Fibroblast of upper back skin (primary cell): ENCODE data around the gene LTBR.

Experiments used
- DNase-seq: peaks from one replicate; pipeline ENCODE4 v3.0.0-alpha.2; 2013

The LTBR gene

GRCh38 chr12:6384499-6385436, 806 bp downstream of the LTBR start:
- DNase-seq: no peak

- DNase-seq: no peak
Measured at GRCh38 chr12:6386038-6386437, 2.1 kb downstream of the LTBR start.

- no peak for DNase-seq
Measured at GRCh38 chr12:6386491-6386890, 2.5 kb downstream of the LTBR start.

- no peak for DNase-seq
Measured at GRCh38 chr12:6387541-6387940, 3.6 kb downstream of the LTBR start.

- no peak for DNase-seq
Measured at GRCh38 chr12:6390084-6390799, 6.3 kb downstream of the LTBR start.

GRCh38 chr12:6391013-6391412, 7.1 kb downstream of the LTBR start:
- DNase-seq: no peak

GRCh38 chr12:6392504-6392903, 8.5 kb downstream of the LTBR start:
- no peak for DNase-seq

GRCh38 chr12:6393109-6393508, 9.1 kb downstream of the LTBR start:
- DNase-seq: no peak

GRCh38 chr12:6394398-6394797, 10.4 kb downstream of the LTBR start:
- no peak for DNase-seq

- DNase-seq: no peak
Measured at GRCh38 chr12:6396031-6396430, 12.1 kb downstream of the LTBR start.

- DNase-seq: no peak
Measured at GRCh38 chr12:6399884-6400644, 16.1 kb downstream of the LTBR start.

GRCh38 chr12:6404390-6404789, 20.4 kb downstream of the LTBR start:
- DNase-seq: no peak

GRCh38 chr12:6405963-6406362, 22.0 kb downstream of the LTBR start:
- DNase-seq: no peak

- DNase-seq: no peak
Measured at GRCh38 chr12:6407236-6407954, 23.4 kb downstream of the LTBR start.

GRCh38 chr12:6416596-6416995, 32.6 kb downstream of the LTBR start:
- DNase-seq: no peak

- DNase-seq: no peak
Measured at GRCh38 chr12:6418796-6419195, 34.8 kb downstream of the LTBR start.

- no peak for DNase-seq
Measured at GRCh38 chr12:6420364-6420763, 36.4 kb downstream of the LTBR start.

GRCh38 chr12:6423267-6424007, 39.5 kb downstream of the LTBR start:
- DNase-seq: peak; percentile 91

- DNase-seq: no peak
Measured at GRCh38 chr12:6424008-6424347, 40.0 kb downstream of the LTBR start.

- DNase-seq: no peak
Measured at GRCh38 chr12:6424866-6425265, 40.9 kb downstream of the LTBR start.

- DNase-seq: peak; percentile 9
Measured at GRCh38 chr12:6425590-6426531, 41.9 kb downstream of the LTBR start.
